ENCODE results near the gene FOCAD. TPM values are rescaled to one million over a fixed set of nuclear protein-coding genes. Genes with fewer than 3 reads are reported as not detected.

FOCAD gene
- total RNA-seq, 1 experiment from 2014 or later: 40.7 TPM

GRCh38 chr9:20698782-20699181 lies 14.7 kb downstream of the FOCAD start:
- Histone ChIP-seq H2AFZ (ENCODE audit: low read depth, low read length, poor library complexity, severe bottlenecking) (no peak overlapping the region), H3K4me2 (ENCODE audit: low read length) (no peak overlapping the region), H3K27ac (ENCODE audit: low read depth, low read length) (no peak overlapping the region), H3K79me2 (ENCODE audit: insufficient read depth, low read length) (peaks cover 26% of the 10 kb centered on the region; the same call in 1 of the 2 replicates), H3K4me1 (ENCODE audit: control insufficient read depth in 1 of 2, insufficient read depth in 2 of 2, low read length in 2 of 2) (no peaks in the 10 kb centered on the region), H3K9me3 (ENCODE audit: control insufficient read depth in 1 of 2, insufficient read depth in 1 of 2, low read depth in 1 of 2, low read length in 2 of 2) (no peaks in the 10 kb centered on the region), H3K9me2 (ENCODE audit: insufficient read depth) (no peaks in the 10 kb centered on the region), H3K4me3 (replicated peaks in 1 of 2; ENCODE audit: low read depth in 1 of 2, low read length in 2 of 2) (no peak overlapping the region), H4K20me1 (ENCODE audit: insufficient read depth) (peaks cover 4% of the 10 kb centered on the region), H3K36me3 (ENCODE audit: control insufficient read depth in 1 of 2, insufficient read depth in 2 of 2, low read length in 2 of 2) (no peaks in the 10 kb centered on the region), H3K9ac (ENCODE audit: low read length) (no peak overlapping the region), H3K27me3 (ENCODE audit: insufficient read depth, low read length) (no peaks in the 10 kb centered on the region)
- no peak for TF ChIP-seq ZFX (IDR thresholded peaks at IDR 0.05)
- TF ChIP-seq CEBPB (IDR thresholded peaks at IDR 0.05; ENCODE audit: low read depth): no peak
- TF ChIP-seq ELF1 (IDR thresholded peaks at IDR 0.05; ENCODE audit: borderline replicate concordance, low read depth): no peak
- TF ChIP-seq CTCF (IDR thresholded peaks at IDR 0.05 in 2 of 3, conservative IDR thresholded peaks at IDR 0.05 in 1 of 3; ENCODE audit: borderline replicate concordance in 1 of 3, insufficient read depth in 1 of 3, low read depth in 2 of 3, low read length in 2 of 3): no peak
- TF ChIP-seq FOSL1 (IDR thresholded peaks at IDR 0.05; ENCODE audit: low read depth): no peak
- no peak for TF ChIP-seq YY1 (IDR thresholded peaks at IDR 0.05; ENCODE audit: extremely low read depth, insufficient replicate concordance, low read depth, low read length)
- no peak for TF ChIP-seq POLR2AphosphoS5 (IDR thresholded peaks at IDR 0.05; ENCODE audit: low read depth, low read length)
- TF ChIP-seq SRF (IDR thresholded peaks at IDR 0.05; ENCODE audit: low read depth): no peak
- TF ChIP-seq EZH2phosphoT487 (IDR thresholded peaks at IDR 0.05; ENCODE audit: borderline replicate concordance): no peak
- no peak for TF ChIP-seq MAX (IDR thresholded peaks at IDR 0.05)
- TF ChIP-seq SP1 (IDR thresholded peaks at IDR 0.05; ENCODE audit: low read depth): no peak
- no peak for TF ChIP-seq REST (IDR thresholded peaks at IDR 0.05; ENCODE audit: low read depth)
- TF ChIP-seq ZBTB33 (IDR thresholded peaks at IDR 0.05; ENCODE audit: extremely low read depth, insufficient replicate concordance, low read length): no peak
- ATAC-seq (no peak), DNase-seq (ENCODE audit: low read depth, low spot score) (no peak)
- CTCF ChIA-PET: no interaction called here
- intact Hi-C loops (cut with micrococcal nuclease): no loop called here
- BruUV-seq (replicated peaks): no TSS peak
- POLR2A ChIA-PET: interaction anchor here (1.2 kb wide), 1 partner anchor 15 kb away, joined by 4 read pairs; the partner anchor contains the start of gene FOCAD
- RAD21 ChIA-PET (ENCODE audit: low non-redundant PET in 1 of 2, low total read pairs in 2 of 2, uncharacterized antibody in 2 of 2, unreplicated experiment in 2 of 2): no interaction called here

Measured in HCT116 (cell line).